Amniotic stem cell (primary cell): Measurements from ENCODE around the gene CD320.
"Not testable (repeated sequence)": the region's sequence is repeated elsewhere in the genome, so short reads cannot be mapped to it uniquely, and the experiment has no call there.

Source experiments
- DNase-seq: peaks from one replicate; lab custom pipeline; 2025; lab: John Stamatoyannopoulos, UW

The CD320 gene

GRCh38 chr19:8333767-8334457, 25.8 kb upstream of the CD320 start:
- DNase-seq: no peak

DNA sequence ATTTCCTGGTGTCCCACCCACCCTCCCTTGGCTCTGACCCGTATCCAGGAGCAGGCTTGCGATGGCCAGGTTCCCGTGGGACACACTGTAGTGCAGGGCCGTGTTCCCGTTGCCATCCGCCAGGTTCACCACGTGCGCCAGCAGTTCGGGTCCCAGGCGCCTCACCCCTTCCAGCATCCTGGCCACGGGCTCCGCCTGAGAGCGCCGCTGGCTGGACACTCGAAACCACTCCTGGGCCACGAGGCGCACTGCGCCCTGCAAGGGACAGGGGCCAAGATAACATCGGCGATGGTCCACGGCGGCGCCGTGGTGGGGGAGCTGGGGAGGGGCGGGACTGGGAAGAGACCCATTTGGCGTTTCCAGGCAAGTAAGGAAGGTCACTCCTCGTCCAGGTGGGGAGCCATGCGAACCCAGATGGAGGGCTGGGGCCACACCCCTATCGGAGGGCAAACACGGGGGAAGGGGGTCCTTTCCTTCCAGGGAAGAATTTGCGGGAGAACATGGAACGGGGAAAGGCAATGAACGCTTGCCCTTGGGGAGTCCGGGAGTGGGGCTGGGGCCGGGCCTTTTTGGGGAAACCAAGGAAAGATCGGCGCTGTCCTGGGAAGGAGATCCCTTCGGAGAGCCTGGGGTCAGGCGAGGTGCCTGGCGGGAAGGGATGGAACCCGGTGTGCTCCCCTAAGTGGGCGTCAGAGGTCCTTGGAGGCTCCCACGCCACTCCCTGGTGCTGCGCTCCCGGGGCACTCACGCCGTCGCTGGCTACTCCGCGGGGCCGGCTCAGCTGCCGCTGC, 25.0 kb upstream of the CD320 start:
- no peak for DNase-seq

DNA sequence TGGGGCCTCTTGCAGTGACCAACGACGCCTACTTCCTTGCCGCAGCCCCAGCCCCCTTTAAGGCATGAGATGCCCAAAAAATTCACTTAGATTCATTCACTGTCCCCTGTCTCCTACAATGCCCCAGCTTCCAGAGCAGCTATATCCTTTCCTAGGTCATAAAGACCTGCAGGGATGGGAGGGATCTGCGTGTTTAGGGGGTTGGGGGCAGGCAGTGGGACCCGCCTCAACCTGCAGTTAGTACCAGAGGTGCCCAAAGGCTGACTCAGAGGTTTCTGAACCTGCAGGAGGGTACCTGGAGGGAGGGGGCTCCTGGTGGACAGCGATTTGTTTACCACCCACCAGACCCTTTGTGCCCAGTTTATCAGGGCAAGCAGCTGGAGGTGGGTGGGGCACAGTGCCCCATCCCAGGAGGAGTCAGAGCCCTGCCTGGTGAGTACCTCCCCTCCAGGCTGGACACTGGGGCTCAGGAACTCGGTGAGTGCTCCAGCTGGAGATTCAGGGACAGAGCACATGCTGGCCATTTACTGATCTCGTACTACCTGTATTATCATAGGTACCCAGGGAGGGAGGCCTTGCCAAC, 23.2 kb upstream of the CD320 start:
- no peak for DNase-seq

- no peak for DNase-seq
Measured at GRCh38 chr19:8329996-8330395, 21.8 kb upstream of the CD320 start.

DNA sequence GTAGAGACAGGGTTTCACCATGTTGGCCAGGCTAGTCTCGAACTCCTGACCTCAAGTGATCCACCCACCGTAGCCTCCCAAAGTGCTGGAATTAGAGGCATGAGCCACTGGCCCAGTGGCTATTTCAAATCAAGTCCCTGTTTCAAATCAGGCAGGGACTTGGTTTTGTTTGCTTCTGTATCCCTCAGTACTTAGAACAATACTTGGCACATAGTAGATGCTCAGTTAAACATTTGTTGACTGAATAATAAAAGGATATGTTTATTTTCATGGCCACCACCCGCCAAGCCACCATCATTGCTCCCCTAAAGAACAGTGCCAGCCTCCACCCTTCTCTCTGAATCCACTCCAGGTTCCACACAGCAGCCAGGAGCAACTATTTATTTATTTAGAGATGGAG, 17.3 kb upstream of the CD320 start:
- DNase-seq: no peak

DNA sequence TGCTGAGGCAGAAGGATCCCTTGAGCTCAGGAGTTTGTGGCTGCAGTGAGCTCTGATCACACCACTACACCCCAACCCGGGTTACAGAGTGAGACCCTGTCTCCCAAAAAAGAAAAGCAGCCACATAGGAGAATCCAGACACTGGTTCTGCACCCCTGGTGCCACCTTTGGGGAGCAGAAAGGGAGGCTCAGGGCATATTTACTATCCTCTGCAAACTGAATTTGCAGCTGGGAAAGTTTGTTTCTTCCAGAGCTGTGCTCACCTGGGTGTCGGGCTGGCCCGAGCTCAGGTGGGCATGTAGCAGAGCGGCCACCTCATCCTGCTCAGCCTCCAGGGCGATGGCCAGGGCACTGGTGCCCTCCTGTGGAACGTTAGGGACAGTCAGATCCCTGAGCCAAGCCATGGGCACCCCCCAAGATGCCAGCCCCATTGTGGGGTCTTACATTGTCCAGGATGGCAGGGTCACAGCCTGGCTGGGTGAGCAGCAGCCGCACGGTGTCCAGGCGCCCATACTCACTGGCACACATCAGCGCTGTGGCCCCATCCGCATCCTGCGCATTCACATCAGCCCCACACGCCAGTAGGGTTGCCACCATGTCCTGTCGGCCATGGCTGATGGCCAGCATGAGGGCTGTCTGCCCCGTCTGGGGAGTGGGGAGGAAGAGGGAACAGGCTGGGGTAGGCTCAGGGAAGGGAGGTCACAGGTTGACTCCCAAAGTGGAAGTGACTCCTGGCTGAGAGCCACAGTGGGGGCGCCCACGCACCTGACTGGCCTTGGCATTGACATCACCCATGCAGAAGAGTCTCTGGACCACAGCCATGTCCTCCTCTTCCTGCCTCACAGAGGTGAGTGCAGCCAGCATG, 16.3 kb upstream of the CD320 start:
- no peak for DNase-seq

DNA sequence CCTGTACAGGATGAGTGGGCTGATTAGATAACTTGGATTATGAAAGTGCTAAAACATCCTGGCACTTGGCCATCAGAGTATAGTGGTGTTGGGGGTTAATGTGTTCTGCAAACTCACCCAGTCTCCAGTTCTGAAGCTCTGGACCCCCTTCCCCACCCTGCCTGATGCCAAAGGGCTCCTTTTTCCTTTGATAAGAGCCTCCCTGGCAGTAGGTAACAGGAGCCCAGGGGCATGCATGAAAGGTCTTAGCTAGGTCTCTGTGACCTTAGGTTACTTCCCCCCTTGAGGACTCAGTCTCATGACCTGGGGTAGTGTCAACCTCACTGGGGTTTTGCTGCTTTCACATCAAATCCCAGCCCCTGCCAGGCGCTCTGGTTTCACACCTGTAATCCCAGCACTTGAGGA, 15.6 kb upstream of the CD320 start:
- DNase-seq: no peak

DNA sequence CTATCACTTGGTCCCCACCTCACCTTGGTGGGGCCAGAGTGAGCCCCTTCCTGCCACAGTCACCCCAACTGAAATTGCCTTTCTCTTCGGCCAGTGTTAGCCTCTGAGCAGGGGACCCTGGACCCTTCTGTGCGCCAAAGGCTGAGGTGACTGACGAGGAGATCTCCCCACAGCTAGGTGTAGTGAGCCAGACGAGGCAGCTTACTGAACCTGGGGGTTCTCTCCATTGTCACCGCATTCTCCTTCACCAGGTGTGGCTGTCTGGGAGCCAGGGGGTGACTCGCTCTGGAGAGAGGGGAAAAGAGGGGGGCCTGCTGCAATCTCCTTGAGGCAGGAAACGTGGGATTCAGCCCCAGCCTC, 14.5 kb upstream of the CD320 start:
- no peak for DNase-seq

GRCh38 chr19:8321986-8322637, 14.0 kb upstream of the CD320 start:
- no peak for DNase-seq

DNA sequence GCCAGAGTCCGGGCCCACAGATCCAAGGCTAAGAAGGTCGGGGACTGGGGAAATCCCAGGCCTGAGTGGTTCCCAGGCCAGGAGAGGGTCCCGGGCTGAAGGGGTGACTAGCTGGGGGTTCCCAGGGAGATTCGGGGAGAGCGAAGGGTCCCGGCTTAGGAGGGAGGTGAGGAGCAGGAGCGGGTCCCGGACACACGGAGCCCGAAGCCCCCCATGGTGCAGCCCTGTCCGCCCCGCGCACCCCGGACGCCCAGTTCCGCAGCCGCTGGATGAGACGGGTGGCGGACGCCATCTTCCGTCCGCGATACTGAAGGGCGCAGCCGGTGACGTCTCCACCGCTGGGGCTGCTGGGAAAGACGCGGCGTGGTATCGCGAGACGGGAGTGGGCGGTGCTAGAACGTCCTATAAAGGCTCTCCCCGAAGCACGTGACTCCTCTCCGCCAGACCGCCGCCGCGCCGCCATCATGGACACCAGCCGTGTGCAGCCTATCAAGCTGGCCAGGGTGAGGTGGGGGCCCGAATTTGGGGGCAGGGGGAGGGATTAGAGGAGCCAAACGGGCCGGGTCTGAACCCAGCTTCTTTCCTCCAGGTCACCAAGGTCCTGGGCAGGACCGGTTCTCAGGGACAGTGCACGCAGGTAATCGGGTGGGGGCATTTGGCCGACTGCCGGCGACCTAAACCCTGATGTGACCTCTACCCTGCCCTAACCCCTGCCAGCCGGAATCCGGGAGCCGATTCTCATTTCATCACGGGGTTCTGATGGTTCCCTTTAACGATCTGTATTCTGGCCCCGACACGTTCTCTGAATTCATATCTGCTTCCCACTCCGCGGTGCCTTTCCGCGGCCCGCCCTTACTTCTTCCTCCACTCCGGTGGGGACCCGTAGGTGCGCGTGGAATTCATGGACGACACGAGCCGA, 13.2 kb upstream of the CD320 start, which contains the start of the genes NDUFA7 and RPS28:
NDUFA7 (minus strand) TSS at position 309 of the 919 bp plus-strand sequence; CDS start at position 292, 17 bp downstream.
RPS28 (plus strand) TSS at position 430 of the 919 bp plus-strand sequence; CDS start at position 465, 35 bp downstream.
- peak; percentile 88 for DNase-seq

DNA sequence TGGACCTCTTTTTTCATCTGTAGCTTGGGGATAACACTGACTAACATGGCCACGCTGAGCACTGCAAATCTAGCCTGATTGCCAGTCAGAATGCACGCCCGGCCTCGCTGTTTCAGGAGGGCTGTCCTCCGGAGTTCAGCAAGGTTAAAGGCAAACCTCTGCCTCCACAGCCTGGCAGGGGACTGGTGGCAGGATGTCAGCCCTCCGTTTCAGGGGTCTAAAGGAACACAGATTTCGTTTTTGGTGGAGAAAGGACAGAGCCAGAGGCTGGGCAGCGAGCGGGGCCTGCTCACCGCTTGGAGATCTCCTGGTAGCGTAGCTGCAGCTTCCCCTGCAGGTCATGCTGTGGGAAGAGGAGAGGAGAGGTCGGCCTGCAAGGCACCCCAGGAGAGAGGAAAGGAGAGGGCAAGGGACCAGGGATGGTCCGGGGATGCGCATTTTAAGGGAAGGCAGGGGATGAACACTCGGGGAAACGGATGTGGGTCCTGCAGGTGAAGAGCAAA, 12.5 kb upstream of the CD320 start:
- DNase-seq: no peak

- DNase-seq: no peak
Measured at GRCh38 chr19:8319807-8320520, 11.8 kb upstream of the CD320 start.

DNA sequence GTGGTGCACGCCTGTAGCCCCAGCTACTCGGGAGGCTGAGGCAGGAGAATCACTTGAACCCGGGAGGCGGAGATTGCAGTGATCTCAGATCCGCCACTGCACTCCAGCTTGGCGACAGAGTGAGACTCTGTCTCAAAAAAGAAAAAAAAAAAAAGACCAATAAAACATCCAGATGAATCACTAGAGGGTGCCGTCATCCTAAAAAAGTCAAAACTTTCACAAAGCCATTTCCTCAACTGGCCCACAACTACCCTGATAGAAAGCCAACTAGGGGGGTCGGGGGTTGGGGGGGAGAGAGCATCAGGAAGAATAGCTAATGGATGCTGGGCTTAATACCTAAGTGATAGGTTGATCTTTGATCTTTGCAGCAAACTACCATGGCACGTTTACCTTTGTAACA, 10.7 kb upstream of the CD320 start:
- not testable (repeated sequence) for DNase-seq

DNA sequence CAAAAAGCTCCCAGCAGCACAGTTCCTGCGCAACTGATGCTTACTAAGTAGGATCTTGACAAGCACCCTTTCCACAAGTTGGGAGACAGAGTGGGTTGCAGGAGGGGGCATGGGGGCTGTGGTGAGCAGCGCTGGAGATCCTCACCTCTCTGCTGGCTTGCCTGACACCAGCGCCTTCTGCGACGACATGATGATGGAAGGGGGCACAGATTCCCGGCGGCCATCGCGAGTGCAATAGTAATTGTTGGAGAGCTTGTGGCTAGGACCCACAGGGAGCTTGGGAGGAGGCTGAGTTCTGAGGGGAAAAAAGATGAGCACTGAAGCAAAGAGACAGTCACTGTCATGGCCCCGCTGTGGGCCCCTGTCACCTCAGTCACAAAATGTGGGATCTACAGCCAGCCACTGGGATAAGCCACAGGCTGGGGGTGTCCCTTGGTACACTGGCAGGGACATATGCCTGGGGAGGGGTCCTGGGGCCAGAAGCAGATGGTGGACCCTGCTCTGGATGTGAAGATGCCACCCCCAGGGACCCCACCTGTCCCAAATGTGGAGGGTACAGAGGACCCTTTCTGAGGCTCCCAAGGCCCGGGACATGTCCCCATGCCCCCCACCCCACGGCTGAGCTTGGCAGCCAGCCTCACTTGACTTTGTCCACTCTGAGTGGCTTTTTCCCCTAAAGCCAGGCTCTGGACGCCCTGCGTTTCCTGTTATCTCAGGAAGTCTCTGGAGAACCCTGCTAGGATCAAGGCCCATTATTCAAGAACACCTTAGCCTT, 8.4 kb upstream of the CD320 start:
- DNase-seq: no peak

- DNase-seq: not testable (repeated sequence)
Measured at GRCh38 chr19:8314981-8315640, 7.0 kb upstream of the CD320 start.

DNA sequence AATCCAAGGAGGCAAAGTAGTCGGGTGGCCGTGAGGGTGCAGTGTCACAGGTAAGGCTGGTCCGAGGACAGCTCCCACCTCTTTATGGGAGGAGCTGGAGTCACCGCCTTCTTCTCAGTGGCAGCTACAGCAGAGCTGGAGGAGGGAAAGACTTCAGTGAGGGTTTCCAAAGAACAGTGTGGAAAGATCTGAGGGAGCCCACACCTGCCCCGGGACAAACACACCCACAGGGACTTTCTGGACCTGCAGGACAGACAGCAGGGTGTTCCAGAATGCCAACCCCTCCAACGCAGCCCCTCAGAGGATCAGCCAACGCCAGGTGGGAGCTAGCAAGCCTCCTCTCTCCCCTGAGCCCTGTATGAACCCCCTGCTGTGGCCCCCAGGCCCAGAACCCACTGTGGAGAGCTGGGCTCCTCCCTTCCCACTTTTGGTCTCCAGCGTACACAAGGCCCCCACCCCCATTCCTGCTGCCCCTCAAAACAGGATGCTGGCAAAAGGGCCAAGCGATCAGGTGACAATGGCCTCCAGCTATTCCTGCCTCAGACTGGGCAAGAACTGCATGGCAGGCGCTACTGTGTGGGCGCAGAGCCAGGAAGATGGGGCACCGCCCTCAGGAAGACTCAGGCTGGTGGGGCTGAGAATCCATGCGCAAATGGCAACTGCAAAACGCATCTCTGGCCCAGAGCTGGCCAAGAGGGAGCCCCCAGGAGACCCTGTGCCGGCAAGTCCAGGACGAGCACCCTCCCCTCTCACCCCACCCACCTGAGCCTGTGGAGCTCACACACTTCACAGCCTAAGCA, 3.5 kb upstream of the CD320 start:
- no peak for DNase-seq

- no peak for DNase-seq
Measured at GRCh38 chr19:8310342-8311055, 2.3 kb upstream of the CD320 start.
